Colonic mucosa (tissue), 4 donors: ENCODE results near the gene CALN1. TPM values are rescaled to one million over a fixed set of nuclear protein-coding genes. Genes with fewer than 3 reads are reported as not detected.

Experiments used
- DNase-seq: peaks from one replicate; pipeline ENCODE4 v3.0.0-alpha.2; 2020
- H3K27ac ChIP-seq: fragments of 200-600 bp; one replicate; pipeline ENCODE4 v1.8.0; 2021
- H3K27me3 ChIP-seq: fragments of 200-600 bp; one replicate; pipeline ENCODE4 v1.8.0; 2021
- H3K36me3 ChIP-seq: fragments of 200-600 bp; one replicate; pipeline ENCODE4 v1.8.0; 2021
- H3K4me1 ChIP-seq: fragments of 200-600 bp; one replicate; pipeline ENCODE4 v1.8.0; 2021; ENCODE audit warnings: mild to moderate bottlenecking
- H3K4me3 ChIP-seq: fragments of 200-600 bp; one replicate; pipeline ENCODE4 v1.8.0; 2021
- H3K9ac ChIP-seq, 2 donors: one replicate each; pipeline ENCODE4 v1.7.0; 2013; ENCODE audit warnings: control low read depth in 2 of 2, low read depth in 2 of 2, low read length in 2 of 2
- H3K9me3 ChIP-seq: fragments of 200-600 bp; one replicate; pipeline ENCODE4 v1.8.0; 2021
- intact Hi-C: fragments of 100-400 bp; cut with DNase I; formaldehyde crosslinking; loops from one replicate; pipeline ENCODE4 v1.14.1; 2022
- total RNA-seq, 2 donors: library from RNA; stranded (reverse); fragmentation: NEBNext Ultra II Directional in 1 of 2; extraction: Animal tissue kit (Norgen Biotek cat#: 25700) in 1 of 2; gene quantifications; one replicate each; pipeline ENCODE4 v1.2.1, GENCODE V29; 2021
- TF ChIP-seq, protein P1 (sequence below): fragments of 200-600 bp; IDR thresholded peaks from one replicate; pipeline ENCODE4 v1.8.0; 2022; ENCODE audit warnings: antibody characterized with exemption, mild to moderate bottlenecking
- donor health status: healthy.
- donor health status: DM: no; HTN: no; CAD: no.
- donor health status: DM: no; HTN: no; CAD: no.

CALN1 gene
- total RNA-seq, 2 donors from 2014 or later: 0.37 TPM; not detected in 1

DNA sequence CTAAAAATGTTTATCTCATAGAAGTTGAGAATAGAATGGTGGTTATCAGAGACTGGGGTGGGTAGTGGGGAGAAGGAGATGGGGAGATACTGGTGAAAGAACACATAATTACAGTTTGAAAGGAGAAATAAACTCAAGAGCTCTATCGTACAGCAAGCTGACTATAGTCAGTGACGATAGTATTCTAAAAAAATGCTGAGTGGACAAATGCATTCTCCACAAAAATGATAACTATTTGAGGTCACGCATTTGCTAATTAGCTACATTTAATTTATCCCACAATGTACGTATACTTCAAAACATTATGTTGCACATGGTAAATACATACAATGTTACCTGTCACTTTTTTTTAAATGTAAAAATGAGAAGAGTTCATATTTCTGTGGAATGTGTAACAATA is 507.7 kb downstream of the CALN1 start:
- DNase-seq: no peak
- intact Hi-C loops: no loop called here
- TF ChIP-seq, protein P1, sequence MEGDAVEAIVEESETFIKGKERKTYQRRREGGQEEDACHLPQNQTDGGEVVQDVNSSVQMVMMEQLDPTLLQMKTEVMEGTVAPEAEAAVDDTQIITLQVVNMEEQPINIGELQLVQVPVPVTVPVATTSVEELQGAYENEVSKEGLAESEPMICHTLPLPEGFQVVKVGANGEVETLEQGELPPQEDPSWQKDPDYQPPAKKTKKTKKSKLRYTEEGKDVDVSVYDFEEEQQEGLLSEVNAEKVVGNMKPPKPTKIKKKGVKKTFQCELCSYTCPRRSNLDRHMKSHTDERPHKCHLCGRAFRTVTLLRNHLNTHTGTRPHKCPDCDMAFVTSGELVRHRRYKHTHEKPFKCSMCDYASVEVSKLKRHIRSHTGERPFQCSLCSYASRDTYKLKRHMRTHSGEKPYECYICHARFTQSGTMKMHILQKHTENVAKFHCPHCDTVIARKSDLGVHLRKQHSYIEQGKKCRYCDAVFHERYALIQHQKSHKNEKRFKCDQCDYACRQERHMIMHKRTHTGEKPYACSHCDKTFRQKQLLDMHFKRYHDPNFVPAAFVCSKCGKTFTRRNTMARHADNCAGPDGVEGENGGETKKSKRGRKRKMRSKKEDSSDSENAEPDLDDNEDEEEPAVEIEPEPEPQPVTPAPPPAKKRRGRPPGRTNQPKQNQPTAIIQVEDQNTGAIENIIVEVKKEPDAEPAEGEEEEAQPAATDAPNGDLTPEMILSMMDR: no peak
- no peaks in the 10 kb centered on the region for H3K36me3 ChIP-seq
- no peak overlapping the region for H3K4me3 ChIP-seq
- H3K27me3 ChIP-seq: no peaks in the 10 kb centered on the region
- H3K4me1 ChIP-seq: no peaks in the 10 kb centered on the region
- H3K9ac ChIP-seq: no peak overlapping the region
- H3K9me3 ChIP-seq: no peaks in the 10 kb centered on the region
- H3K27ac ChIP-seq: no peak overlapping the region

DNA sequence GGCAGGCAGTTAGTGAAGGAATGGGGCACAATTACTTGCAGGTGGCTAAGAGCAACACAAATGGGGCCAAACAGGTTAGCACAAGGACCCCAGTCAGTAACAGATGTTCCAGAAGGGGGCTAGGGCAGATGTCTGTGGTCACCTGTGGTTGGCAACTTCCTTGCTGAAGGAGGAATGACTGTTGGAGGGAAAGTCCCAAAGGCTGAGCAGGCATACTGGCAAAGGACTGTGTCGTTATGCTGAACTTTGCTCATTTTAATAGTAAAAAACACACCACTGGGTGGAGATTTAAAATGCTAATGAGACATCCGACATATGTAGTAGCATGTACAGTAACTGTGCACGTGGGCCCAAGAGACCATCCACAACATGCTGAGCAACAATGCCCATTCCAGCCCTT is 511.6 kb downstream of the CALN1 start:
- TF ChIP-seq, protein P1: no peak

GRCh38 chr7:71896535-71896934 is 515.6 kb downstream of the CALN1 start:
- no peaks in the 10 kb centered on the region for H3K9me3 ChIP-seq
- no peak for DNase-seq

More for the DNA sequence above, 511.6 kb downstream of the CALN1 start:
- no peak overlapping the region for H3K9ac ChIP-seq
- no peaks in the 10 kb centered on the region for H3K36me3 ChIP-seq
- no peak for DNase-seq
- no peak overlapping the region for H3K4me3 ChIP-seq
- no peaks in the 10 kb centered on the region for H3K4me1 ChIP-seq
- intact Hi-C loops: no loop called here
- no peak overlapping the region for H3K27ac ChIP-seq
- H3K27me3 ChIP-seq: no peaks in the 10 kb centered on the region
- no peaks in the 10 kb centered on the region for H3K9me3 ChIP-seq

GRCh38 chr7:71886046-71886445 is 526.1 kb downstream of the CALN1 start:
- Histone ChIP-seq H3K4me3 (no peak overlapping the region), H3K4me1 (no peaks in the 10 kb centered on the region), H3K27ac (no peak overlapping the region), H3K9ac (no peak overlapping the region), H3K27me3 (no peaks in the 10 kb centered on the region), H3K36me3 (no peaks in the 10 kb centered on the region), H3K9me3 (no peaks in the 10 kb centered on the region)
- DNase-seq: no peak
- TF ChIP-seq, protein P1: no peak
- intact Hi-C loops: no loop called here

More at GRCh38 chr7:71896535-71896934, 515.6 kb downstream of the CALN1 start:
- Histone ChIP-seq H3K36me3 (no peaks in the 10 kb centered on the region), H3K9ac (no peak overlapping the region), H3K27me3 (no peaks in the 10 kb centered on the region), H3K27ac (no peak overlapping the region), H3K4me1 (no peaks in the 10 kb centered on the region), H3K4me3 (no peak overlapping the region)
- intact Hi-C loops: no loop called here
- TF ChIP-seq, protein P1: no peak

GRCh38 chr7:71885487-71885886 is 526.7 kb downstream of the CALN1 start:
- H3K9ac ChIP-seq: no peak overlapping the region
- no peaks in the 10 kb centered on the region for H3K27me3 ChIP-seq
- intact Hi-C loops: no loop called here
- H3K4me3 ChIP-seq: no peak overlapping the region
- H3K27ac ChIP-seq: no peak overlapping the region
- no peaks in the 10 kb centered on the region for H3K36me3 ChIP-seq
- TF ChIP-seq, protein P1: no peak
- no peaks in the 10 kb centered on the region for H3K9me3 ChIP-seq
- H3K4me1 ChIP-seq: no peaks in the 10 kb centered on the region
- no peak for DNase-seq
